AG04450 (cell line): Measurements from ENCODE around the gene ITGAE. TPM values are rescaled to one million over a fixed set of nuclear protein-coding genes. Genes with fewer than 3 reads are reported as not detected.

Experiments
- CTCF ChIA-PET: fragments of 300-600, 350-600 bp; formaldehyde crosslinking; extraction: SDS; loops from one replicate; lab custom pipeline; 2022; ENCODE audit warnings: antibody characterized with exemption, inconsistent platforms; lab: Charles Lee
- POLR2A ChIA-PET: fragments of 350-600 bp; formaldehyde crosslinking; extraction: SDS; loops from one replicate; lab custom pipeline; 2021; ENCODE audit warnings: antibody characterized with exemption, inconsistent platforms; lab: Yijun Ruan, JAX
- DNase-seq: peaks from one replicate; pipeline ENCODE4 v3.0.0-alpha.2; 2011; ENCODE audit warnings: low read depth, low spot score
- H3K27ac ChIP-seq: one replicate; pipeline ENCODE4 v1.5.1; 2012; ENCODE audit warnings: low read depth, low read length, control low read depth
- H3K27me3 ChIP-seq: one replicate; pipeline ENCODE4 v1.6.0; 2012; ENCODE audit warnings: low read length; ENCODE audit not compliant: control insufficient read depth, insufficient read depth
- H3K4me3 ChIP-seq: 2 replicates; pipeline ENCODE4 v1.5.1; 2011; ENCODE audit warnings: mild to moderate bottlenecking, low read depth, low read length, control low read depth
- H3K9me3 ChIP-seq: 2 replicates; pipeline ENCODE4 v1.5.1; 2012; ENCODE audit warnings: low read length; ENCODE audit not compliant: control insufficient read depth, insufficient read depth
- CTCF ChIP-seq: IDR thresholded peaks from 2 replicates; pipeline ENCODE4 v1.5.1; 2011; ENCODE audit warnings: low read depth, low read length, control low read depth, inconsistent platforms
- polyA plus RNA-seq: library from polyadenylated mRNA; depleted of rRNA; stranded (reverse); fragments of >200 nt; gene quantifications from 2 replicates; pipeline ENCODE4 v1.2.3, GENCODE V29; 2011

The ITGAE gene
- polyA plus RNA-seq, 1 experiment, result 98.1 TPM

GRCh38 chr17:3754458-3755334, 46.3 kb downstream of the ITGAE start:
- no peak for DNase-seq
- no peak overlapping the region for H3K4me3 ChIP-seq
- TF ChIP-seq CTCF, result no peak
- ChIA-PET POLR2A (no interaction called here), CTCF (no interaction called here)
- H3K9me3 ChIP-seq, result peaks cover 5% of the 10 kb centered on the region
- H3K27ac ChIP-seq, result no peak overlapping the region
- peaks cover 12% of the 10 kb centered on the region for H3K27me3 ChIP-seq

- Histone ChIP-seq H3K27ac (no peak overlapping the region), H3K27me3 (peaks cover 10% of the 10 kb centered on the region), H3K4me3 (no peak overlapping the region), H3K9me3 (no peaks in the 10 kb centered on the region; the same call in none of the 2 replicates)
- ChIA-PET POLR2A (no interaction called here), CTCF (no interaction called here)
- TF ChIP-seq CTCF, result no peak
- no peak for DNase-seq
These were observed 46.9 kb downstream of the ITGAE start for GRCh38 chr17:3754066-3754457.

GRCh38 chr17:3753624-3754023, 47.4 kb downstream of the ITGAE start:
- no peak for DNase-seq
- H3K27ac ChIP-seq, result no peak overlapping the region
- TF ChIP-seq CTCF, result no peak
- no peaks in the 10 kb centered on the region; the same call in 1 of the 2 replicates for H3K9me3 ChIP-seq
- ChIA-PET CTCF (no interaction called here), POLR2A (no interaction called here)
- no peak overlapping the region for H3K4me3 ChIP-seq
- peaks cover 10% of the 10 kb centered on the region for H3K27me3 ChIP-seq

GRCh38 chr17:3751836-3752235, 49.2 kb downstream of the ITGAE start:
- H3K9me3 ChIP-seq, result no peaks in the 10 kb centered on the region; the same call in 1 of the 2 replicates
- TF ChIP-seq CTCF, result no peak
- peaks cover 10% of the 10 kb centered on the region for H3K27me3 ChIP-seq
- ChIA-PET POLR2A (no interaction called here), CTCF (interaction anchor here (0.8 kb wide), 1 partner anchor 14 kb away, joined by 4 read pairs; no protein-coding TSS in a partner anchor)
- no peak overlapping the region for H3K27ac ChIP-seq
- no peak overlapping the region for H3K4me3 ChIP-seq
- no peak for DNase-seq

- H3K4me3 ChIP-seq, result no peak overlapping the region
- no peak for DNase-seq
- TF ChIP-seq CTCF, result no peak
- ChIA-PET POLR2A (no interaction called here), CTCF (interaction anchor here (1.0 to 1.1 kb wide), 2 partner anchors 17 to 163 kb away, joined by 3 read pairs; no protein-coding TSS in a partner anchor)
- no peaks in the 10 kb centered on the region; the same call in 1 of the 2 replicates for H3K9me3 ChIP-seq
- peaks cover 10% of the 10 kb centered on the region for H3K27me3 ChIP-seq
- no peak overlapping the region for H3K27ac ChIP-seq
These were observed 50.1 kb downstream of the ITGAE start for GRCh38 chr17:3750926-3751325.
